ENCODE data around the gene TTLL11.

TTLL11 gene

DNA sequence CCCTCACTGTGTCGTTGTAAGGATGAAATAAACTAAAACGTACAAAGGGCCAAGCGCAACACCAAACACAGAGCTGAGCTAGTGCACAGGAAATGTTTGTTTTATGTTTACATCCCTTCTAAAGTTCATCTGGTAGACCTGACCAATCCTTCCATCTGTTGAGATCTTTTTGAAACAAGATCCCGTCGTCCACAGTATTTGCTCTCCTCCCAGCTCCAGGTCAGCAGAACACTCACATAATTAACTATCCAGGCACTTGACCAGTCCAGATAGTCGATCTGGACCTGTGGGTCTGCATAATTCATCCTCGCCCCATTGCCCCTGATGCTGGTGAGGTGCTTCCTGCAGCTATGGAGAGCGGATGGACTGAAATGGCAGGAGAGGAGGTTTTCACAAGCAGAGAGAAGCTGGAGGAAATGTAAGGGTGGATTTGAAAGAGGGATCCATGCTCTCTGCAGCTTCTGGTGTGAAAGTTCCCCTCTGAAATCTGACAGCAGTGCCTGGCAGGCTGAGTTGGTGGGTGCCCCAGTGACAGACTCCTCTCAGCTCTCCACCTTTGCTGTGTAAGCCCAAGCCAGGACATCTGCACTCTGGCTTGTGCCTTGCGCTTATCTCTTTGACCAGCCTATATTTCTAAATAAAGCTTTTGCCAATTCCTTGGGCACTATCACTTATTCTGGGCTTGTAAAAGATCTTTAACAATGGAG lies 102.4 kb downstream of the TTLL11 start:
- H3K27ac ChIP-seq, result no peak overlapping the region
- TF ChIP-seq ZFX (IDR thresholded peaks at IDR 0.05; ENCODE audit: borderline replicate concordance), result no peak
- TF ChIP-seq, protein P1, sequence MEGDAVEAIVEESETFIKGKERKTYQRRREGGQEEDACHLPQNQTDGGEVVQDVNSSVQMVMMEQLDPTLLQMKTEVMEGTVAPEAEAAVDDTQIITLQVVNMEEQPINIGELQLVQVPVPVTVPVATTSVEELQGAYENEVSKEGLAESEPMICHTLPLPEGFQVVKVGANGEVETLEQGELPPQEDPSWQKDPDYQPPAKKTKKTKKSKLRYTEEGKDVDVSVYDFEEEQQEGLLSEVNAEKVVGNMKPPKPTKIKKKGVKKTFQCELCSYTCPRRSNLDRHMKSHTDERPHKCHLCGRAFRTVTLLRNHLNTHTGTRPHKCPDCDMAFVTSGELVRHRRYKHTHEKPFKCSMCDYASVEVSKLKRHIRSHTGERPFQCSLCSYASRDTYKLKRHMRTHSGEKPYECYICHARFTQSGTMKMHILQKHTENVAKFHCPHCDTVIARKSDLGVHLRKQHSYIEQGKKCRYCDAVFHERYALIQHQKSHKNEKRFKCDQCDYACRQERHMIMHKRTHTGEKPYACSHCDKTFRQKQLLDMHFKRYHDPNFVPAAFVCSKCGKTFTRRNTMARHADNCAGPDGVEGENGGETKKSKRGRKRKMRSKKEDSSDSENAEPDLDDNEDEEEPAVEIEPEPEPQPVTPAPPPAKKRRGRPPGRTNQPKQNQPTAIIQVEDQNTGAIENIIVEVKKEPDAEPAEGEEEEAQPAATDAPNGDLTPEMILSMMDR (IDR thresholded peaks at IDR 0.05), result no peak

DNA sequence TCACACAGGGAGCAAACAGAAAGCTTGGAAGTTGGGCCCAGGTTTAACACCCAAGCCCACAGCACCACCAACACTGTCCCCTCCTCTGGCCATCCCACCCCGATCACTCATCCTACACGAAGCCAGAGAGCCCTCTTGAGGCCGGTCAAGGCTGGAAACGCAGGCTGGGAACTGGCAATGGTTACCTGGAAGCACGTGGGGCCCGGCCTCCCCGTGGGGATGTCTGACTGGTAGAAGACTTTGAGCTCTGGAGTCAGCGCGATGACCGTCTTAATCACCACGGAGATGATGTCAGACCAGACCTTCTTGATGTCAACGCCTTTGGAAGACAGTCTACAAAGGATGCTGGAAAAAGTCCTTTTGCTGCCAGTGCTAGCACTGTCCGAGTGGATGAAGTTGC lies 104.1 kb downstream of the TTLL11 start:
- TF ChIP-seq ZFX (IDR thresholded peaks at IDR 0.05; ENCODE audit: borderline replicate concordance), result no peak
- TF ChIP-seq, protein P1 (IDR thresholded peaks at IDR 0.05), result no peak

DNA sequence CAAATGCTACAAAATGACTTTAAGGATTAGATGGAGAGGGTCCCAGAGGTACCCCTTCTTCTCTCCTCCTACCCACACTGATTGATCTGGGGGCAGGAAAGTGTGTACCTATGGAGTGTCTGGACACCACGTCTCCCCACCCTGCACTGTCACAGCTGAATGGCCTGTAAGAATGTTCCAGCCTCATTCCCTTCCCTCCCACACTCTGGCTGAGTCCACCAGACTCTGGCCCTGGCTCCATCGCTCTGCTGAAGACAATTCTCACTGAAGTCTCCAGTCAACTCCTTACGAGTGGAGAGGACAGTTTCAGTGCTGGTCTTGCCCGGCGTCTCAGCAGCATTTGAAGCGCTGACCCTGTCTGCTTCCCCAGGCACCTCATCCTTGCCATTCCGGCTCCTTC lies 105.8 kb downstream of the TTLL11 start:
- TF ChIP-seq ZFX (IDR thresholded peaks at IDR 0.05; ENCODE audit: borderline replicate concordance), result no peak
- TF ChIP-seq, protein P1 (IDR thresholded peaks at IDR 0.05), result no peak

More for the DNA sequence above, 104.1 kb downstream of the TTLL11 start:
- H3K27ac ChIP-seq, result no peak overlapping the region

DNA sequence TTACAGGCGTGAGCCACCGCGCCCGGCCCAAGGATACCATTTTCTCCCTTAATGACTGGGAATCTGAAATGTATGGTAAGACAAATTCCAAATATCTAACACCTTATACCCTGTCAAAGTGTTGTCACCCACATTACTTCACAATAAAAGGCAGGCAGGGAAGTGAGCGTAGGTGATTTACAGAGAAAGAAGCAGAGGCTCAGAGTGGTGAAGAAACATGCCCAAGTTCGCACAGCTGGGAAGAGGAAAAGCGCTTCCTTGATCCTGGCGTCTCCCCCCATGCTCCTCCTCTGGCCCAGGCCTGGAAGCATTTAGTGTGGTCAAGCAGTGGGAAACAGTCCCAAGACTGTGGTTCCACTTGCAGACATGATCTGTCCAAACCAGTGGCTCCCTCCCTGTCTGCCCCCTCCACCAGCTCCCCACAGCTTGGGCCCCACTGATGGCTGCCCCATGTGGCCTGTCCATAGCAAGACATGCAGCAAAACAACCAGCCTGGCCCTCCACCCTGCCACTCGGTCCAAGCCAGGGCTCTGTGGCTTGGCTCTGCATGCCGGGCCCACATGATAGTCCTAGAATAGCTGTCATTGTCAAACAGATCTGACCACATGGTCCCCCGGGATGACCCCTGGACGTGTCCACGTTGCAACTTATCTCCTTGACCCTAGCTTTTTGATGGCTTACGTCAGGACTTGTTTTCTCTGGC lies 107.2 kb downstream of the TTLL11 start:
- H3K27ac ChIP-seq, result no peak overlapping the region
- TF ChIP-seq ZFX (IDR thresholded peaks at IDR 0.05; ENCODE audit: borderline replicate concordance), result no peak
- TF ChIP-seq, protein P1 (IDR thresholded peaks at IDR 0.05), result no peak

More for the DNA sequence above, 105.8 kb downstream of the TTLL11 start:
- no peak overlapping the region for H3K27ac ChIP-seq

DNA sequence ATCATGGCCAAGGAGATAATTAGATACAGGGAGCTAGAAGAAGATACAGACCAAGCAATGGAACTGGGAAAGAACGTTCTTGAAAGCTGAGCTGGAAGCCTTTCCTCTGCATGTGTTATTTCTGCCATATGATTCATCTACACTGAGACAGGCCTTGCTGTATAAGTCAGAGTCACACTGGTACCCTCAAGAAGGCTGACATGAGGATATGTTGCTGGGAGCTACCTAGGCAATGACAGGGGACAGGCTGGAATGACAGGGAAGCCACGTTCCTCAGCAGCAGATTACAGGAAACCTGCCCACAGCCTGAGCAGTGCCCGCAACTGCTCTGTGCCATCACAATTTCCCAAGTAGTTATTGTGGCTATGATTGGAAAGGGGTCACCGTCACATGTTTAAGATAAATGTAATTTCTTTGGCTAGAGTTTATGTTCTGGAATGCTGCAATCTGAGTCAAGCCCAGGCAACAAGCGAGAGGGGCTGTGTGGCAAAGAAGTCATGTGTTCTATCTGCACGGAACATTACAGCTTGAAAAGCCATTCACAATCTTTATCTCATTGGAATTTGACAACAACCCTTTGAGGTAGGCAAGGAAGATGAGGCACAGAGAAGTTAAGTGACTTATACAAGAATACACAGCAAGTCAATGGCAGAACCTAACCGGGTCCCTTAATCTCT lies 108.2 kb downstream of the TTLL11 start:
- TF ChIP-seq, protein P1 (IDR thresholded peaks at IDR 0.05), result no peak
- TF ChIP-seq ZFX (IDR thresholded peaks at IDR 0.05; ENCODE audit: borderline replicate concordance), result no peak
- H3K27ac ChIP-seq, result no peak overlapping the region

DNA sequence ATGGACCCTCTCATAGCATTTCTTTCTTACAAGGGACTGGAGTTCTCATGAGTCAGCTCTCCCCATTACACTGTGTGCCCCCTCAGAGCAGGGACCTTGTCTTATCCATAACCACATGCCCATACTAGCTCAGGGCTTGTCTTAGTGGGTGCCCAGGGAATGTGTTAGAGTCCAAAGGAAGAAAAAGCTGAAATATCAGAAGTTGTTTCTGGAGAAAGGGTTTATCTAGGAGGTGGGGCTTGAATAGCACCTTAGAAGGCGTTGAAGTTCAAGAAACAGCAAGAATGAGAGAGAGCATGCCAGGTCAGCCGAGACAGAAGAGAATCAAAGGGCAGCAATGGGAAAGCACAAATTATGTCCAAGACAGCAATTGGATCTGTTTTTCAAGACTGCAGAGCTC lies 109.4 kb downstream of the TTLL11 start:
- H3K27ac ChIP-seq, result no peak overlapping the region
- TF ChIP-seq ZFX (IDR thresholded peaks at IDR 0.05; ENCODE audit: borderline replicate concordance), result no peak
- TF ChIP-seq, protein P1 (IDR thresholded peaks at IDR 0.05), result no peak

All from 22Rv1 (cell line).